Camera-type eye (tissue), 1 donor: ENCODE measurements around the gene BRD9. TPM values are rescaled to one million over a fixed set of nuclear protein-coding genes. Genes with fewer than 3 reads are reported as not detected.

Experiments
- total RNA-seq: library from RNA; depleted of rRNA; stranded (reverse); fragments of >200 nt; gene quantifications from one replicate; pipeline ENCODE4 v1.2.3, GENCODE V29; 2014

The BRD9 gene
- total RNA-seq: 47.8 TPM

DNA sequence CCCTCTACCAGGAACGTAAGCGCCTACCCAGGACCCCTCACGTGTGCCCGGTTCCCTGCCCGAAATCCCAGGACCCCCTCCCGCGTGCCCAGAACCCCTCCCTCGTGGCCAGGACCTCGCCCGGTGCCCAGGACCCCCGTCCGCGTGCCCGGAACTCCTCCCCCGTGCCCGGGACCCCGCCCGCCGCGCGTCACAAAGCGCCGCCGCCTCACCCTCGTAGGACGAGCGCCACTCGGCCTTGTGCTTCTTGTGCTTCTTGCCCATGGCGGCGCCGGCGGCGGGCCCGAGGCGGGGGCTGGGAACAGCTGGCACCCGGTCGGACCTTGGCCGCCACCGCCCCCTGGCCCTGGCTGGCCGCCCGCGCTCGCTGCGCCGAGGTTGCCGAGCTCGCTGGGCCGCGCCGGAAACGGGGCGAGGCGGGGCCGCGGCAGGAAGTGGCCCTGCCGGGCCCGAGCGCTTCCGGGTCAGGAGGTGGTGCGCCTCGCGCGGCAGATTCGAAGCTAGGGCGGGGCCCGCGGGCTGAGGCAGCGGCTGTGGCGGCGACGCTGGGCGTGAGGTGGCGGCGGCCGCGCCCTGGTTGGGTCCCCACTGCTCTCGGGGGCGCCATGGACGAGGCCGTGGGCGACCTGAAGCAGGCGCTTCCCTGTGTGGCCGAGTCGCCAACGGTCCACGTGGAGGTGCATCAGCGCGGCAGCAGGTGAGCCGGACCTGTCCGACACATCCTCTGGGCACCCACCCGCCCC, at the start of gene BRD9, which contains the start of gene TRIP13:
TSS of gene BRD9 (minus strand) at position 408 of the 743 bp plus-strand sequence. CDS start at position 264, 144 bp downstream.
TSS of gene TRIP13 (plus strand) at position 491 of the 743 bp plus-strand sequence. CDS start at position 606, 115 bp downstream.

DNA sequence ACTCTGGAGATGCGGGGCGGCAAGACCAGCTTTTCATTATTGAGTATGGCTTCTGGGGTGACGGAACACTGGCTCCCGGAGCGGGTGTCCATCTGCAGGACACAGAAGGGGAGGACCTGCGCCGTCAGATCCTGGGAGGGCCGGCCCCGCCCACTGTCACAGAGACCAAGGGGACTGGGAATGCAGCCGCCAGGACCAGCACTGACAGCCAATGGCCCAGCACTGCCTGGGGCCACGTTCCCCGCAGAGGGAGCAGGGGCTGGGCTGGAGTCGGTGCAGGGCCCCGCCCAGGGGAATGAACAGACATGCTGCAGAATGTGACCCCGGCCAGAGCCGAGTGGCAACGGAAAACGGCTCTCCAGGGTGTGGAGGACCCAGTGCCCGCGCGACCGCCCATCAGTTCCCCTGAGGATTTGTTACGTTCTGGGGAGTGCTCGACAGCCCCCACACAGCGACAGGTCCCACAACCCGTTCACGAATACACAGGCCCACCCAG, 42.0 kb downstream of the BRD9 start, which contains the start of gene ZDHHC11:
TSS of gene ZDHHC11 (minus strand) at position 476 of the 496 bp plus-strand sequence. CDS start at position 92, 384 bp downstream.

Other genes starting within 250 kb of the BRD9 start
- gene TPPP, start 199.4 kb downstream of the BRD9 start, total RNA-seq: 5.2 TPM
- gene ZDHHC11B, start 108.1 kb downstream of the BRD9 start, total RNA-seq: 2.6 TPM
- 10.3 TPM for gene ZDHHC11, start 41.8 kb downstream of the BRD9 start, total RNA-seq
- 3.1 TPM for gene TRIP13, start 83 bp upstream of the BRD9 start, total RNA-seq
- 18.0 TPM for gene NKD2, start 116.0 kb upstream of the BRD9 start, total RNA-seq
- 31.1 TPM for gene SLC12A7, start 219.3 kb upstream of the BRD9 start, total RNA-seq